NCI-H1417 (cell line): ENCODE data around the gene SLC30A1.
"Not testable (repeated sequence)": the region's sequence is repeated elsewhere in the genome, so short reads cannot be mapped to it uniquely, and the experiment has no call there.

Experiments
- DNase-seq, 3 experiments: peaks; one replicate each; lab custom pipeline; 2025; lab: John Stamatoyannopoulos, UW

SLC30A1 gene

GRCh38 chr1:211578640-211579439, at the start of gene SLC30A1:
Gene SLC30A1, minus strand, starts transcription at chr1:211579161. Its CDS starts 549 bp downstream, at chr1:211578612.
- DNase-seq = peak; percentile 93 to 98 (median 96)

- no peak for DNase-seq
These were observed 49.5 kb upstream of the SLC30A1 start for GRCh38 chr1:211628417-211628816.

GRCh38 chr1:211627259-211627658, 48.3 kb upstream of the SLC30A1 start:
- DNase-seq = no peak

GRCh38 chr1:211625866-211626265, 46.9 kb upstream of the SLC30A1 start:
- not testable (repeated sequence) for DNase-seq

GRCh38 chr1:211625040-211625439, 46.1 kb upstream of the SLC30A1 start:
- DNase-seq = no peak

GRCh38 chr1:211623515-211623914, 44.6 kb upstream of the SLC30A1 start:
- no peak for DNase-seq

GRCh38 chr1:211621447-211622198, 42.7 kb upstream of the SLC30A1 start:
- DNase-seq = no peak

GRCh38 chr1:211620097-211620496, 41.1 kb upstream of the SLC30A1 start:
- DNase-seq = no peak

GRCh38 chr1:211619033-211619996, 40.4 kb upstream of the SLC30A1 start:
- DNase-seq = no peak

- DNase-seq = no peak
These were observed 38.0 kb upstream of the SLC30A1 start for GRCh38 chr1:211616965-211617297.

GRCh38 chr1:211616231-211616964, 37.4 kb upstream of the SLC30A1 start:
- DNase-seq = no peak

GRCh38 chr1:211614615-211615014, 35.7 kb upstream of the SLC30A1 start:
- no peak for DNase-seq

- DNase-seq = no peak
These were observed 35.0 kb upstream of the SLC30A1 start for GRCh38 chr1:211613951-211614350.

GRCh38 chr1:211613108-211613947, 34.4 kb upstream of the SLC30A1 start:
- DNase-seq = no peak

- DNase-seq = no peak
These were observed 33.8 kb upstream of the SLC30A1 start for GRCh38 chr1:211612786-211613107.

GRCh38 chr1:211611818-211612217, 32.9 kb upstream of the SLC30A1 start:
- DNase-seq = no peak

- DNase-seq = no peak
These were observed 32.0 kb upstream of the SLC30A1 start for GRCh38 chr1:211610779-211611556.

GRCh38 chr1:211609120-211610024, 30.4 kb upstream of the SLC30A1 start:
- no peak for DNase-seq
